Keratinocyte (primary cell): ENCODE data around the gene HELZ. TPM values are rescaled to one million over a fixed set of nuclear protein-coding genes. Genes with fewer than 3 reads are reported as not detected.

Experiments used
- DNase-seq: peaks from one replicate; pipeline ENCODE4 v3.0.0-alpha.2; 2011; ENCODE audit warnings: low read depth, missing footprints, low spot score
- FAIRE-seq: peaks from 2 replicates; lab custom pipeline; 2011; peaks lifted over from hg19 to GRCh38; lab: Jason Lieb, UNC
- H2AFZ ChIP-seq: 2 replicates; pipeline ENCODE4 v1.6.0; 2012; ENCODE audit warnings: low read length, control low read depth, inconsistent platforms; ENCODE audit not compliant: control insufficient read depth
- H3K27ac ChIP-seq: 2 replicates; pipeline ENCODE4 v1.5.1; 2011; ENCODE audit warnings: low read length; ENCODE audit not compliant: control insufficient read depth, insufficient read depth
- H3K27me3 ChIP-seq: 3 replicates; pipeline ENCODE4 v1.6.0; 2011; ENCODE audit warnings: low read length; ENCODE audit not compliant: control insufficient read depth, insufficient read depth; ENCODE audit errors: extremely low read depth
- H3K36me3 ChIP-seq, 2 experiments: 2 replicates in 1 of 2; 3 replicates in 1 of 2; pipeline ENCODE4 v1.5.1; 2011; ENCODE audit warnings: low read length in 2 of 2, mild to moderate bottlenecking in 1 of 2; ENCODE audit not compliant: control insufficient read depth in 2 of 2, insufficient read depth in 2 of 2; ENCODE audit errors: extremely low read depth in 1 of 2
- H3K4me1 ChIP-seq: 3 replicates; pipeline ENCODE4 v1.5.1; 2011; ENCODE audit warnings: low read length; ENCODE audit not compliant: control insufficient read depth, insufficient read depth; ENCODE audit errors: extremely low read depth
- H3K4me2 ChIP-seq: 3 replicates; pipeline ENCODE4 v1.6.0; 2011; ENCODE audit warnings: low read depth, low read length; ENCODE audit not compliant: control insufficient read depth, insufficient read depth; ENCODE audit errors: extremely low read depth
- H3K4me3 ChIP-seq, 3 experiments: fragments of 200-600 bp in 1 of 3; sonication (generic) in 1 of 3; 2 replicates in 2 of 3; 3 replicates in 1 of 3; pipeline ENCODE4 v1.5.1; 2011 to 2016; ENCODE audit warnings: low read length in 3 of 3, mild to moderate bottlenecking in 3 of 3, control low read depth in 2 of 3, inconsistent platforms in 1 of 3, low read depth in 1 of 3, mixed read lengths in 1 of 3, mixed run types in 1 of 3, moderate library complexity in 1 of 3; ENCODE audit not compliant: control insufficient read depth in 2 of 3, insufficient read depth in 2 of 3; ENCODE audit errors: extremely low read depth in 1 of 3
- H3K79me2 ChIP-seq: 2 replicates; pipeline ENCODE4 v1.6.0; 2012; ENCODE audit warnings: low read length; ENCODE audit not compliant: control insufficient read depth, insufficient read depth
- H3K9ac ChIP-seq: 3 replicates; pipeline ENCODE4 v1.6.0; 2011; ENCODE audit warnings: low read length; ENCODE audit not compliant: control insufficient read depth, insufficient read depth; ENCODE audit errors: extremely low read depth
- H3K9me1 ChIP-seq: 3 replicates; pipeline ENCODE4 v1.6.0; 2011; ENCODE audit warnings: low read length; ENCODE audit not compliant: control insufficient read depth, insufficient read depth; ENCODE audit errors: extremely low read depth
- H3K9me3 ChIP-seq: 2 replicates; pipeline ENCODE4 v1.5.1; 2012; ENCODE audit warnings: low read depth, low read length; ENCODE audit not compliant: control insufficient read depth
- H4K20me1 ChIP-seq: 3 replicates; pipeline ENCODE4 v1.6.0; 2011; ENCODE audit warnings: low read length; ENCODE audit not compliant: control insufficient read depth, insufficient read depth; ENCODE audit errors: extremely low read depth
- CTCF ChIP-seq, 3 experiments: IDR thresholded peaks in 1 of 3; conservative IDR thresholded peaks in 1 of 3; optimal IDR thresholded peaks in 1 of 3; 2 replicates in 2 of 3; 3 replicates in 1 of 3; pipeline versions ENCODE3 to v1.5.1; 2011; ENCODE audit warnings: low read length in 3 of 3, mild to moderate bottlenecking in 3 of 3, moderate library complexity in 2 of 3, control low read depth in 1 of 3, inconsistent platforms in 1 of 3; ENCODE audit not compliant: insufficient read depth in 2 of 3; ENCODE audit errors: extremely low read depth in 1 of 3
- EZH2 ChIP-seq: IDR thresholded peaks from one replicate; pipeline ENCODE4 v1.6.1; 2012; ENCODE audit warnings: inconsistent platforms, mild to moderate bottlenecking, low read length, moderate library complexity
- dilution Hi-C: fragments of 300-500 bp; cut with MboI; formaldehyde crosslinking; loops from one replicate; pipeline ENCODE4 v1.7.0; 2020; ENCODE audit warnings: low sequenced_read_pairs; ENCODE audit not compliant: extremely low pct_ligation_motif_present
- polyA plus RNA-seq, 5 experiments: library from polyadenylated mRNA; depleted of rRNA in 3 of 5; stranded (reverse) in 3 of 5; stranded (forward) in 1 of 5; unstranded in 1 of 5; fragments of >200 nt; gene quantifications; 1 replicate in 1 of 5; 2 replicates in 3 of 5; 3 replicates in 1 of 5; pipeline versions ENCODE4 v1.2.1 to v1.2.3, GENCODE V29; 2011 to 2012; ENCODE audit warnings: missing spikeins in 2 of 5, low read depth in 1 of 5, low replicate concordance in 1 of 5

The HELZ gene
- polyA plus RNA-seq, 1 donor (not counting 4 experiments of a cell fraction or from before 2014, with no cell fraction given) = 18.2 TPM

DNA sequence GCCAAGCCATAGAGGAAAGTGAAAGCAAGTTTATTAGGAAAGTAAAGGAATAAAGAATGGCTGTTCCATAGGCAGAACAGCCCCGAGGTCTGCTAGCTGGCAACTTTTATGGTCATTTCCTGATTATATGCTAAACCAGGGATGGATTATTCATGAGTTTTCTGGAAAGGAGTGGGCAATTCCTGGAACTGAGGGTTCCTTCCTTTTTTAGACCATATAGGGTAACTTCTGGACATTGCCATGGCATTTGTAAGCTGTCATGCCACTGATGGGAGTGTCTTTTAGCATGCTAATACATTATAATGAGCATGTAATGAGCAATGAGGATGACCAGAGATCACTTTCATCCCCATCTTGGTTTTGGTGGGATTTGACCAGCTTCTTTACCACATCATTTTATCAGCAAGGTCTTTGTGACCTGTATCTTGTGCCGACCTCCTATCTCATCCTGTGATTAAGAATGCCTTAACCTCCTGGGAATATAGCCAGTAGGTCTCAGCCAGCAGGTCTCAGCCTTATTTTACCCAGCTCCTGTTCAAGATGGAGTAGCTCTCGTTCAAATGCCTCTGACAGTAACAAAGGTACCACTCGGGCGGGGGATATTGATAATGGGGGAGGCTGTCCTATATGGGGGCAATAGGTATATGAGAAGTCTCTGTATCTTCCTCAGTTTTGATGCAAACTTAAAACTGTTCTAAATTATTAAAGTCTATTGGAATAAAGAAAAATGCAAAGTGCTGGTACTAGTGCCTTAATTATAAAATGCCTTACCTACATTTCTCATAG is 38.9 kb upstream of the HELZ start:
- no peaks in the 10 kb centered on the region for H3K27me3 ChIP-seq
- no peaks in the 10 kb centered on the region for H4K20me1 ChIP-seq

DNA sequence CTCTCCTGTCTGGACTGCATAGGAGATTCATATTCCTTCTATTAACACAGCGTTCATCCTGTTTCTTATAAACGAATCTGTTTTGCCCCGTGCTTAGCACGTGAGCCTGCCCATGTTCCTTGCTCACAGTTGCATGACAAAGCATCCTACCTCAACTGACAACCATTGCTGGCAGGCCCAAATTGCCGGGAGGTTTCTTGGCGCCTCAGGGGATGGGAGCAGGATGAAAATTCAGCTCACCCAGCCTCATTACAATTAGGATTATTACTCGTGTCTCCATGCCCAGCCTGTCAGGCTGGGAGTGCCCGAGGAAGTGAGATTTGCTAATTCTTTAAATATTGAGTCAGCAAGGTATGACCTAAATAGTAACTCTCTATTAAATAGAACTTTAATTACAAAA is 36.7 kb upstream of the HELZ start:
- peak; percentile 56 for FAIRE-seq
- Histone ChIP-seq H3K27ac (peak overlapping the region; percentile 77), H2AFZ (peak overlapping the region; percentile 60), H3K36me3 (no peaks in the 10 kb centered on the region), H3K4me1 (peaks cover 24% of the 10 kb centered on the region), H3K4me3 (no peak overlapping the region), H4K20me1 (no peaks in the 10 kb centered on the region), H3K9me3 (no peaks in the 10 kb centered on the region), H3K27me3 (no peaks in the 10 kb centered on the region), H3K79me2 (no peaks in the 10 kb centered on the region), H3K4me2 (peak overlapping the region; percentile 73), H3K9me1 (no peaks in the 10 kb centered on the region), H3K9ac (no peak overlapping the region)
- TF ChIP-seq EZH2 (no peak), CTCF (optimal IDR thresholded peaks at IDR 0.05 in 1 of 3, IDR thresholded peaks at IDR 0.05 in 1 of 3, conservative IDR thresholded peaks at IDR 0.05 in 1 of 3; ENCODE audit: extremely low read depth in 1 of 3, insufficient read depth in 2 of 3, low read length in 3 of 3) (no peak)
- DNase-seq = peak; percentile 78
- dilution Hi-C loops = no loop called here

More for the DNA sequence above, 38.9 kb upstream of the HELZ start:
- Histone ChIP-seq H3K36me3 (no peaks in the 10 kb centered on the region), H3K9ac (no peak overlapping the region), H3K9me3 (no peaks in the 10 kb centered on the region), H2AFZ (no peak overlapping the region), H3K79me2 (no peaks in the 10 kb centered on the region), H3K4me2 (no peak overlapping the region), H3K4me1 (peaks cover 24% of the 10 kb centered on the region), H3K4me3 (no peak overlapping the region), H3K9me1 (no peaks in the 10 kb centered on the region), H3K27ac (no peak overlapping the region)
- dilution Hi-C loops = no loop called here
- DNase-seq (no peak), FAIRE-seq (no peak)
- TF ChIP-seq CTCF (optimal IDR thresholded peaks at IDR 0.05 in 1 of 3, IDR thresholded peaks at IDR 0.05 in 1 of 3, conservative IDR thresholded peaks at IDR 0.05 in 1 of 3; ENCODE audit: extremely low read depth in 1 of 3, insufficient read depth in 2 of 3, low read length in 3 of 3) = no peak
- TF ChIP-seq EZH2 = no peak
